ENCODE results near the gene AOAH. TPM values are rescaled to one million over a fixed set of nuclear protein-coding genes. Genes with fewer than 3 reads are reported as not detected.

The AOAH gene
- total RNA-seq, 5 donors from 2014 or later (not counting 1 experiment from before 2014, with no cell fraction given) = 13.0 to 78.5 (median 27.5) TPM

DNA sequence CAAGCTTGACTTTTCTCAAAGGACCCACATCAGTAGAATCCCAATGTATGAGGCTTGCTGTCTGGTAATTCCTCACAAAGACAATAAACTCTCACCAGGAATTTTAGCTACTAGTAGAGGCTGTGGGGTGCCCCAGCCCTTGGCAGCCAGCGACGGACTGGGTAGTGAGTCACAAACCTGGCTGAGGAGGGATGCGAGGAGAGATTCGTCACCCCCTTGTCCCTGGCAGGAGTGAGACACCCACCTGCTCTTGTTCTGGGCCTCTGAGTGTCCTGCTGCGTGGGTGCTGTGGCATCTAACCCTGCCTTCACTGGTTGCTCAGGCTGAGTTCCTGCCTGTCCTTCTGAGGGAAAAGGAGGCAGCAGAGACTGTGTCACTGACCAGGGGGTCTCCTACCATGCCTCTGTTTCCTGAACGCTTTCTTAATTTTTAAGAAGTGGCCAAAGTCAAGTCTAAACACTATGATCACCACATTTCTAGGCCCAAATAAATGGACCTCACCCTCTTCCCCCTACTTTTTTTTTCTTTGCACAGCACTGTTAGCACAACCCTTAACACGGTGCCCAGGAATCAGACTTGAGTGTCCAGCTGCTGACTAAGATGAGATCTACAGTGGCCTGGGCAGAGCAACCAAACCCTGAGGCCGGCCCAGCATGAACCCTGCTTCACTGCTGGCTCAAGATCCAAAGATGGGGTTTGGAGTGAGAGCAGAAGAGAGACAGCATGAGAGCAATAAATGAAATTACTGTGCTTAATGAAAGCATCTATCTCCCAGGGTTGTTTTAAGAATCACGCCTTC is 188.2 kb downstream of the AOAH start:
- no peaks in the 10 kb centered on the region for H3K9me3 ChIP-seq
- Mint-ChIP-seq H3K9me3 (no peaks in the 10 kb centered on the region), H3K4me1 (no peaks in the 10 kb centered on the region), H3K4me3 (no peak overlapping the region), H3K27me3 (no peaks in the 10 kb centered on the region), H3K36me3 (peaks cover 17% of the 10 kb centered on the region), H3K27ac (no peak overlapping the region)
- H3K4me1 ChIP-seq (ENCODE audit: control insufficient read depth in 1 of 2, extremely low read depth in 1 of 2, insufficient read depth in 2 of 2, low read length in 2 of 2) = no peaks in the 10 kb centered on the region
- ATAC-seq (replicated peaks in 1 of 4) = no peak
- WGBS (ENCODE audit: insufficient coverage) = 97% methylated on average over 5 of the region's 9 CpGs
- ChIA-PET POLR2A (no interaction called here), CTCF (no interaction called here)
- H3K36me3 ChIP-seq (ENCODE audit: control insufficient read depth in 2 of 2, extremely low read depth in 1 of 2, insufficient read depth in 1 of 2, low read length in 1 of 2) = peaks cover 5 to 40% of the 10 kb centered on the region in 2 donors
- no peak for DNase-seq
- H3K4me3 ChIP-seq (ENCODE audit: control insufficient read depth in 1 of 2, extremely low read depth in 1 of 2, low read length in 1 of 2) = no peak overlapping the region
- H3K27ac ChIP-seq (ENCODE audit: low read length) = no peak overlapping the region
- no peaks in the 10 kb centered on the region for H3K27me3 ChIP-seq (replicated peaks in 1 of 2; ENCODE audit: control insufficient read depth in 2 of 2, extremely low read depth in 1 of 2, insufficient read depth in 2 of 2, low read length in 1 of 2)

DNA sequence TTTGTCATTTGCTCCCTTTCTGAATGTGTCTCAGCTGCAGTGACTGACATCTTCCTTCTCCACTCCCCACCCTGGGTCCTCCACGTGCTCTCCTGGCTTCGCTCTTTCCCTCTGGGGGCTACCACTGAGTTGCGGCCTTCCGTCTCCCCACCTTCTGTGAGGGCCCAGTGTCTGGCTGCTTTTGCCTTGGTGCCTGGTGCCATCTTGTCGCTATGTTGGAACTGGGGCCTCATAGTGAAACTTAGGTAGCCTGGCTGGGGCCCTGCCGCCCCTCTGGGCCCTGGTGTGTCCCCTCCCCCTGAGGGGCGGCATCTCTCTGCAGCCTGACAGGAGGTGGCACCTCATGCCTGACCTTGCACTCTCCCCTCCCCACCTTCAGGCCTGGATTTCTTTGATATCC is 190.6 kb downstream of the AOAH start:
- 92% methylated on average over 7 of the region's 7 CpGs for WGBS (ENCODE audit: insufficient coverage)
- peaks cover 3 to 18% of the 10 kb centered on the region in 2 donors for H3K36me3 ChIP-seq (ENCODE audit: control insufficient read depth in 2 of 2, extremely low read depth in 1 of 2, insufficient read depth in 1 of 2, low read length in 1 of 2)
- H3K4me3 Mint-ChIP-seq = no peak overlapping the region
- no peaks in the 10 kb centered on the region for H3K4me1 ChIP-seq (ENCODE audit: control insufficient read depth in 1 of 2, extremely low read depth in 1 of 2, insufficient read depth in 2 of 2, low read length in 2 of 2)
- DNase-seq (no peak), ATAC-seq (replicated peaks in 1 of 4) (no peak)
- H3K4me1 Mint-ChIP-seq = no peaks in the 10 kb centered on the region
- no peaks in the 10 kb centered on the region for H3K27me3 ChIP-seq (replicated peaks in 1 of 2; ENCODE audit: control insufficient read depth in 2 of 2, extremely low read depth in 1 of 2, insufficient read depth in 2 of 2, low read length in 1 of 2)
- no peaks in the 10 kb centered on the region for H3K27me3 Mint-ChIP-seq
- ChIA-PET CTCF (no interaction called here), POLR2A (no interaction called here)
- H3K9me3 Mint-ChIP-seq = no peaks in the 10 kb centered on the region
- peaks cover 7% of the 10 kb centered on the region for H3K36me3 Mint-ChIP-seq
- H3K27ac ChIP-seq (ENCODE audit: low read length) = no peak overlapping the region
- H3K9me3 ChIP-seq = no peaks in the 10 kb centered on the region
- H3K27ac Mint-ChIP-seq = no peak overlapping the region
- H3K4me3 ChIP-seq (ENCODE audit: control insufficient read depth in 1 of 2, extremely low read depth in 1 of 2, low read length in 1 of 2) = no peak overlapping the region

- Histone ChIP-seq H3K4me3 (ENCODE audit: control insufficient read depth in 1 of 2, extremely low read depth in 1 of 2, low read length in 1 of 2) (no peak overlapping the region), H3K36me3 (ENCODE audit: control insufficient read depth in 2 of 2, extremely low read depth in 1 of 2, insufficient read depth in 1 of 2, low read length in 1 of 2) (peaks cover 3 to 15% of the 10 kb centered on the region in 2 donors), H3K27ac (ENCODE audit: low read length) (no peak overlapping the region), H3K9me3 (no peaks in the 10 kb centered on the region), H3K4me1 (ENCODE audit: control insufficient read depth in 1 of 2, extremely low read depth in 1 of 2, insufficient read depth in 2 of 2, low read length in 2 of 2) (no peaks in the 10 kb centered on the region), H3K27me3 (replicated peaks in 1 of 2; ENCODE audit: control insufficient read depth in 2 of 2, extremely low read depth in 1 of 2, insufficient read depth in 2 of 2, low read length in 1 of 2) (no peaks in the 10 kb centered on the region)
- no peaks in the 10 kb centered on the region for H3K27me3 Mint-ChIP-seq
- H3K36me3 Mint-ChIP-seq = no peaks in the 10 kb centered on the region
- no peak overlapping the region for H3K27ac Mint-ChIP-seq
- DNase-seq (no peak), ATAC-seq (replicated peaks in 1 of 4) (no peak)
- CTCF ChIA-PET = no interaction called here
- no CpG with 5 or more reads among the region's 5 CpGs for WGBS (ENCODE audit: insufficient coverage)
- peaks cover 0 to under 1% (median 0%) of the 10 kb centered on the region in 3 donors for H3K4me1 Mint-ChIP-seq
- H3K4me3 Mint-ChIP-seq = no peak overlapping the region
- POLR2A ChIA-PET = no interaction called here
- H3K9me3 Mint-ChIP-seq = no peaks in the 10 kb centered on the region
These were observed 191.3 kb downstream of the AOAH start for GRCh38 chr7:36532981-36533499.

GRCh38 chr7:36531951-36532350 is 192.3 kb downstream of the AOAH start:
- Mint-ChIP-seq H3K36me3 (no peaks in the 10 kb centered on the region), H3K27ac (no peak overlapping the region), H3K9me3 (no peaks in the 10 kb centered on the region), H3K4me3 (no peak overlapping the region), H3K27me3 (no peaks in the 10 kb centered on the region), H3K4me1 (peaks cover 0 to 10% (median 0%) of the 10 kb centered on the region in 3 donors)
- peaks cover 6 to 20% of the 10 kb centered on the region in 2 donors for H3K36me3 ChIP-seq (ENCODE audit: control insufficient read depth in 2 of 2, extremely low read depth in 1 of 2, insufficient read depth in 1 of 2, low read length in 1 of 2)
- H3K27ac ChIP-seq (ENCODE audit: low read length) = no peak overlapping the region
- no peaks in the 10 kb centered on the region for H3K9me3 ChIP-seq
- ChIA-PET CTCF (no interaction called here), POLR2A (no interaction called here)
- 97% methylated on average over 6 of the region's 7 CpGs for WGBS (ENCODE audit: insufficient coverage)
- no peaks in the 10 kb centered on the region for H3K4me1 ChIP-seq (ENCODE audit: control insufficient read depth in 1 of 2, extremely low read depth in 1 of 2, insufficient read depth in 2 of 2, low read length in 2 of 2)
- no peak for ATAC-seq (replicated peaks in 1 of 4)
- no peak overlapping the region for H3K4me3 ChIP-seq (ENCODE audit: control insufficient read depth in 1 of 2, extremely low read depth in 1 of 2, low read length in 1 of 2)
- DNase-seq = no peak
- no peaks in the 10 kb centered on the region for H3K27me3 ChIP-seq (replicated peaks in 1 of 2; ENCODE audit: control insufficient read depth in 2 of 2, extremely low read depth in 1 of 2, insufficient read depth in 2 of 2, low read length in 1 of 2)

DNA sequence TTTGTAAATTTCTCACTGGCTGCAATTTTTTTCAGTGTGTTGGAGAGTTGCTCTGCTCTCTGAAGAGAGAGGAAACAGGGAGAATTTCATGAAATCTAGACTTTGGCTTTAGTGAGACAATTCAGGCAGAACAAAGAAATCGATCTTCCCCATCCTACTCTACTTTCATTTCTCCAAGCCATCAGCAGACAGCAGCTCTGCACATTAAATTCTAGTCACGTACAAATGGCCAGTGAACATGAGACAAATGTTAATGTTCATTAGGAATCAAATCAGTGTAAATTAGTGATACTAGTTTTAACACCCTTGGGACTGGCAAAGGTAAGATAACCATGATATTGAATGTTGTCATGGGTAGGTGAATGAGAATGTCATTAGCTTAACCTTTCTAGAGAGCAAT is 193.8 kb downstream of the AOAH start:
- Histone ChIP-seq H3K27me3 (replicated peaks in 1 of 2; ENCODE audit: control insufficient read depth in 2 of 2, extremely low read depth in 1 of 2, insufficient read depth in 2 of 2, low read length in 1 of 2) (no peaks in the 10 kb centered on the region), H3K4me1 (ENCODE audit: control insufficient read depth in 1 of 2, extremely low read depth in 1 of 2, insufficient read depth in 2 of 2, low read length in 2 of 2) (no peaks in the 10 kb centered on the region), H3K9me3 (no peaks in the 10 kb centered on the region), H3K4me3 (ENCODE audit: control insufficient read depth in 1 of 2, extremely low read depth in 1 of 2, low read length in 1 of 2) (no peak overlapping the region), H3K36me3 (ENCODE audit: control insufficient read depth in 2 of 2, extremely low read depth in 1 of 2, insufficient read depth in 1 of 2, low read length in 1 of 2) (peaks cover 6 to 14% of the 10 kb centered on the region in 2 donors), H3K27ac (ENCODE audit: low read length) (no peak overlapping the region)
- peaks cover 0 to 10% (median 0%) of the 10 kb centered on the region in 3 donors for H3K4me1 Mint-ChIP-seq
- no peak overlapping the region for H3K27ac Mint-ChIP-seq
- ChIA-PET POLR2A (interaction anchor here in 1 of 2 donors (0.6 kb wide), 1 partner anchor 11 kb away, joined by 3 read pairs; no protein-coding TSS in a partner anchor), CTCF (no interaction called here)
- no peak for DNase-seq
- no peaks in the 10 kb centered on the region for H3K9me3 Mint-ChIP-seq
- no peak for ATAC-seq (replicated peaks in 1 of 4)
- WGBS (ENCODE audit: insufficient coverage) = no CpG with 5 or more reads among the region's 2 CpGs
- H3K4me3 Mint-ChIP-seq = no peak overlapping the region
- H3K27me3 Mint-ChIP-seq = no peaks in the 10 kb centered on the region
- peaks cover 4% of the 10 kb centered on the region for H3K36me3 Mint-ChIP-seq

GRCh38 chr7:36527549-36527913 is 196.8 kb downstream of the AOAH start:
- ChIA-PET POLR2A (no interaction called here), CTCF (no interaction called here)
- no peak for ATAC-seq (replicated peaks in 1 of 4)
- no CpG with 5 or more reads among the region's 6 CpGs for WGBS (ENCODE audit: insufficient coverage)
- Histone ChIP-seq H3K27me3 (replicated peaks in 1 of 2; ENCODE audit: control insufficient read depth in 2 of 2, extremely low read depth in 1 of 2, insufficient read depth in 2 of 2, low read length in 1 of 2) (no peaks in the 10 kb centered on the region), H3K9me3 (no peaks in the 10 kb centered on the region), H3K27ac (ENCODE audit: low read length) (no peak overlapping the region), H3K36me3 (ENCODE audit: control insufficient read depth in 2 of 2, extremely low read depth in 1 of 2, insufficient read depth in 1 of 2, low read length in 1 of 2) (peaks cover 3 to 13% of the 10 kb centered on the region in 2 donors), H3K4me1 (ENCODE audit: control insufficient read depth in 1 of 2, extremely low read depth in 1 of 2, insufficient read depth in 2 of 2, low read length in 2 of 2) (no peaks in the 10 kb centered on the region), H3K4me3 (ENCODE audit: control insufficient read depth in 1 of 2, extremely low read depth in 1 of 2, low read length in 1 of 2) (no peak overlapping the region)
- Mint-ChIP-seq H3K36me3 (peaks cover 10% of the 10 kb centered on the region), H3K27me3 (no peaks in the 10 kb centered on the region), H3K9me3 (no peaks in the 10 kb centered on the region), H3K27ac (no peak overlapping the region), H3K4me3 (no peak overlapping the region), H3K4me1 (peaks cover 0 to 10% (median 0%) of the 10 kb centered on the region in 3 donors)
- DNase-seq = no peak
